HL-60 (cell line): Measurements from ENCODE around the gene STAT4.
A peak's percentile ranks its signal among the peaks of the same experiment; 100 is the strongest.

ENCODE experiments used
- DNase-seq, 2 experiments: peaks; one replicate each; pipeline ENCODE4 v3.0.0-alpha.2; 2010 to 2020; ENCODE audit warnings: low read depth in 1 of 2, low spot score in 1 of 2
- H3K27ac ChIP-seq: fragments of 250-450 bp; sonication (Bioruptor Pico); replicated peaks from 2 replicates; pipeline ENCODE4 v1.5.1; 2020; ENCODE audit warnings: mild to moderate bottlenecking, moderate library complexity
- H3K27me3 ChIP-seq: fragments of 250-450 bp; sonication (Bioruptor Pico); 2 replicates; pipeline ENCODE4 v1.5.1; 2021; ENCODE audit warnings: mild to moderate bottlenecking, moderate library complexity; ENCODE audit not compliant: insufficient read depth, poor library complexity, severe bottlenecking
- H3K4me3 ChIP-seq: replicated peaks from 2 replicates; pipeline ENCODE4 v1.5.1; 2011; ENCODE audit warnings: mild to moderate bottlenecking, control low read depth, low read length; ENCODE audit not compliant: insufficient read depth
- CTCF ChIP-seq: IDR thresholded peaks from one replicate; pipeline ENCODE4 v1.5.1; 2011; ENCODE audit warnings: low read length, control low read depth, inconsistent platforms; ENCODE audit not compliant: insufficient read depth
- GABPA ChIP-seq: IDR thresholded peaks from 2 replicates; pipeline ENCODE4 v1.6.1; 2012; ENCODE audit warnings: low read depth
- POLR2AphosphoS5 ChIP-seq: IDR thresholded peaks from 2 replicates; pipeline ENCODE4 v1.6.1; 2012; ENCODE audit warnings: low read depth
- REST ChIP-seq: IDR thresholded peaks from 2 replicates; pipeline ENCODE4 v1.6.1; 2012; ENCODE audit warnings: low read depth; ENCODE audit not compliant: insufficient replicate concordance
- SPI1 ChIP-seq: IDR thresholded peaks from 2 replicates; pipeline ENCODE4 v1.6.1; 2012; ENCODE audit warnings: low read depth, mild to moderate bottlenecking, borderline replicate concordance

The STAT4 gene

GRCh38 chr2:191197096-191197495 lies 46.3 kb upstream of the STAT4 start:
- H3K27me3 ChIP-seq, result peaks cover under 1% of the 10 kb centered on the region
- H3K4me3 ChIP-seq, result no peak overlapping the region
- no peak overlapping the region for H3K27ac ChIP-seq
- TF ChIP-seq POLR2AphosphoS5 (no peak), SPI1 (no peak), CTCF (no peak), GABPA (no peak), REST (no peak)
- peak in 1 of 2 experiments; percentile 8 for DNase-seq

- no peak overlapping the region for H3K27ac ChIP-seq
- no peak for TF ChIP-seq CTCF
- TF ChIP-seq REST, result no peak
- no peak for TF ChIP-seq SPI1
- TF ChIP-seq POLR2AphosphoS5, result no peak
- TF ChIP-seq GABPA, result no peak
- no peaks in the 10 kb centered on the region for H3K27me3 ChIP-seq
- no peak overlapping the region for H3K4me3 ChIP-seq
- no peak for DNase-seq
Observed at GRCh38 chr2:191195021-191195420, 44.2 kb upstream of the STAT4 start.

- no peak overlapping the region for H3K4me3 ChIP-seq
- no peak overlapping the region for H3K27ac ChIP-seq
- peak in 1 of 2 experiments; percentile 61 for DNase-seq
- TF ChIP-seq SPI1 (peak; percentile 96), CTCF (no peak)
- no peaks in the 10 kb centered on the region for H3K27me3 ChIP-seq
Observed at GRCh38 chr2:191190861-191191552, 40.2 kb upstream of the STAT4 start.

- H3K4me3 ChIP-seq, result no peak overlapping the region
- H3K27ac ChIP-seq, result no peak overlapping the region
- no peaks in the 10 kb centered on the region for H3K27me3 ChIP-seq
- TF ChIP-seq SPI1 (no peak), GABPA (no peak), POLR2AphosphoS5 (no peak), REST (no peak), CTCF (no peak)
- DNase-seq, result no peak
Observed at GRCh38 chr2:191190435-191190834, 39.6 kb upstream of the STAT4 start.
